ENCODE results near the gene RINL. TPM values are rescaled to one million over a fixed set of nuclear protein-coding genes. Genes with fewer than 3 reads are reported as not detected.
"Not testable (repeated sequence)": the region's sequence is repeated elsewhere in the genome, so short reads cannot be mapped to it uniquely, and the experiment has no call there.

Gene RINL
- total RNA-seq, 2 donors from 2014 or later = 122 to 151 TPM

- Mint-ChIP-seq H3K4me3 (no peak overlapping the region), H3K27me3 (ENCODE audit: low read depth) (no peaks in the 10 kb centered on the region), H3K36me3 (ENCODE audit: insufficient read depth in 2 of 2) (peaks cover 17 to 46% of the 10 kb centered on the region in 2 donors), H3K27ac (no peak overlapping the region), H3K9me3 (no peaks in the 10 kb centered on the region), H3K4me1 (ENCODE audit: low read depth) (peaks cover 61% of the 10 kb centered on the region)
- DNase-seq = no peak
- ATAC-seq (replicated peaks in 1 of 2) = no peak
Observed at GRCh38 chr19:38837656-38838121, 40.4 kb downstream of the RINL start.

- Mint-ChIP-seq H3K36me3 (ENCODE audit: insufficient read depth in 2 of 2) (peaks cover 14 to 41% of the 10 kb centered on the region in 2 donors), H3K9me3 (no peaks in the 10 kb centered on the region), H3K27me3 (ENCODE audit: low read depth) (no peaks in the 10 kb centered on the region), H3K27ac (no peak overlapping the region), H3K4me1 (ENCODE audit: low read depth) (peaks cover 60% of the 10 kb centered on the region), H3K4me3 (no peak overlapping the region)
- no peak for ATAC-seq (replicated peaks in 1 of 2)
- DNase-seq = no peak
Observed at GRCh38 chr19:38836983-38837626, 41.0 kb downstream of the RINL start.

- peaks cover 12 to 35% of the 10 kb centered on the region in 2 donors for H3K36me3 Mint-ChIP-seq (ENCODE audit: insufficient read depth in 2 of 2)
- H3K9me3 Mint-ChIP-seq = no peaks in the 10 kb centered on the region
- H3K27me3 Mint-ChIP-seq (ENCODE audit: low read depth) = no peaks in the 10 kb centered on the region
- no peak for ATAC-seq (replicated peaks in 1 of 2)
- H3K4me1 Mint-ChIP-seq (ENCODE audit: low read depth) = peaks cover 58% of the 10 kb centered on the region
- no peak for DNase-seq
- H3K4me3 Mint-ChIP-seq = no peak overlapping the region
- H3K27ac Mint-ChIP-seq = peak overlapping the region; percentile 4
Observed at GRCh38 chr19:38836159-38836982, 41.7 kb downstream of the RINL start.

- Mint-ChIP-seq H3K27ac (peak overlapping the region; percentile 48), H3K9me3 (no peaks in the 10 kb centered on the region), H3K27me3 (ENCODE audit: low read depth) (no peaks in the 10 kb centered on the region), H3K4me1 (ENCODE audit: low read depth) (peaks cover 56% of the 10 kb centered on the region), H3K36me3 (ENCODE audit: insufficient read depth in 2 of 2) (peaks cover 8 to 35% of the 10 kb centered on the region in 2 donors), H3K4me3 (no peak overlapping the region)
- no peak for DNase-seq
- no peak for ATAC-seq (replicated peaks in 1 of 2)
Observed at GRCh38 chr19:38834590-38834989, 43.5 kb downstream of the RINL start.

- no peak for DNase-seq
- ATAC-seq (replicated peaks in 1 of 2) = no peak
- Mint-ChIP-seq H3K4me3 (no peak overlapping the region), H3K4me1 (ENCODE audit: low read depth) (peaks cover 51% of the 10 kb centered on the region), H3K9me3 (no peaks in the 10 kb centered on the region), H3K27me3 (ENCODE audit: low read depth) (no peaks in the 10 kb centered on the region), H3K36me3 (ENCODE audit: insufficient read depth in 2 of 2) (peaks cover 8 to 32% of the 10 kb centered on the region in 2 donors), H3K27ac (no peak overlapping the region)
Observed at GRCh38 chr19:38834104-38834490, 44.0 kb downstream of the RINL start.

- Mint-ChIP-seq H3K4me1 (ENCODE audit: low read depth) (peaks cover 44% of the 10 kb centered on the region), H3K27ac (peak overlapping the region; percentile 98), H3K9me3 (no peaks in the 10 kb centered on the region), H3K36me3 (ENCODE audit: insufficient read depth in 2 of 2) (peaks cover 7 to 26% of the 10 kb centered on the region in 2 donors), H3K4me3 (peak overlapping the region in 1 of 2 donors; percentile 22), H3K27me3 (ENCODE audit: low read depth) (no peaks in the 10 kb centered on the region)
- no peak for DNase-seq
- no peak for ATAC-seq (replicated peaks in 1 of 2)
Observed at GRCh38 chr19:38833092-38833425, 45.0 kb downstream of the RINL start.

- DNase-seq (peak; percentile 43 to 50), ATAC-seq (replicated peaks in 1 of 2) (peak; percentile 26 to 61)
- Mint-ChIP-seq H3K4me3 (peak overlapping the region; percentile 87 to 96), H3K27ac (peak overlapping the region; percentile 98), H3K36me3 (ENCODE audit: insufficient read depth in 2 of 2) (peaks cover 3 to 17% of the 10 kb centered on the region in 2 donors), H3K4me1 (ENCODE audit: low read depth) (peaks cover 42% of the 10 kb centered on the region), H3K9me3 (no peaks in the 10 kb centered on the region), H3K27me3 (ENCODE audit: low read depth) (no peaks in the 10 kb centered on the region)
Observed at GRCh38 chr19:38831142-38831605, 46.9 kb downstream of the RINL start.

- Mint-ChIP-seq H3K27ac (peak overlapping the region; percentile 54), H3K9me3 (no peaks in the 10 kb centered on the region), H3K4me3 (peak overlapping the region; percentile 87 to 96), H3K36me3 (ENCODE audit: insufficient read depth in 2 of 2) (peaks cover 3 to 13% of the 10 kb centered on the region in 2 donors), H3K4me1 (ENCODE audit: low read depth) (peaks cover 39% of the 10 kb centered on the region), H3K27me3 (ENCODE audit: low read depth) (no peaks in the 10 kb centered on the region)
- ATAC-seq (replicated peaks in 1 of 2) = no peak
- no peak for DNase-seq
Observed at GRCh38 chr19:38830039-38830733, 47.9 kb downstream of the RINL start.

GRCh38 chr19:38829203-38829602 lies 48.9 kb downstream of the RINL start:
- Mint-ChIP-seq H3K36me3 (ENCODE audit: insufficient read depth in 2 of 2) (peaks cover 3 to 13% of the 10 kb centered on the region in 2 donors), H3K4me1 (ENCODE audit: low read depth) (peaks cover 37% of the 10 kb centered on the region)
- not testable (repeated sequence) for H3K9me3 Mint-ChIP-seq; DNase-seq; H3K4me3 Mint-ChIP-seq; H3K27me3 Mint-ChIP-seq (ENCODE audit: low read depth); ATAC-seq (replicated peaks in 1 of 2); H3K27ac Mint-ChIP-seq

- no peak overlapping the region for H3K27ac Mint-ChIP-seq
- ATAC-seq (replicated peaks in 1 of 2) = no peak
- peaks cover 28% of the 10 kb centered on the region for H3K4me1 Mint-ChIP-seq (ENCODE audit: low read depth)
- no peak for DNase-seq
- no peaks in the 10 kb centered on the region for H3K9me3 Mint-ChIP-seq
- H3K27me3 Mint-ChIP-seq (ENCODE audit: low read depth) = no peaks in the 10 kb centered on the region
- no peak overlapping the region for H3K4me3 Mint-ChIP-seq
- peaks cover 10 to 22% of the 10 kb centered on the region in 2 donors for H3K36me3 Mint-ChIP-seq (ENCODE audit: insufficient read depth in 2 of 2)
Observed at GRCh38 chr19:38826856-38827551, 51.1 kb downstream of the RINL start.

GRCh38 chr19:38825936-38826335 lies 52.1 kb downstream of the RINL start:
- H3K4me1 Mint-ChIP-seq (ENCODE audit: low read depth) = peaks cover 20% of the 10 kb centered on the region
- not testable (repeated sequence) for H3K27ac Mint-ChIP-seq

GRCh38 chr19:38821230-38821825 lies 56.7 kb downstream of the RINL start:
- not testable (repeated sequence) for ATAC-seq (replicated peaks in 1 of 2); H3K4me1 Mint-ChIP-seq (ENCODE audit: low read depth); H3K27me3 Mint-ChIP-seq (ENCODE audit: low read depth); DNase-seq; H3K27ac Mint-ChIP-seq; H3K4me3 Mint-ChIP-seq; H3K9me3 Mint-ChIP-seq
- peaks cover 6 to 14% of the 10 kb centered on the region in 2 donors for H3K36me3 Mint-ChIP-seq (ENCODE audit: insufficient read depth in 2 of 2)

More at GRCh38 chr19:38825936-38826335, 52.1 kb downstream of the RINL start:
- peaks cover 10 to 20% of the 10 kb centered on the region in 2 donors for H3K36me3 Mint-ChIP-seq (ENCODE audit: insufficient read depth in 2 of 2)
- ATAC-seq (replicated peaks in 1 of 2); H3K4me3 Mint-ChIP-seq; DNase-seq; H3K9me3 Mint-ChIP-seq; H3K27me3 Mint-ChIP-seq (ENCODE audit: low read depth): not testable (repeated sequence)

Data from activated T-cell treated with anti-CD3 and anti-CD28 coated beads, Interleukin-2, amount 50 U/mL, for 72 hours (primary cell).